GM18907 (cell line): ENCODE results near the gene TACC2.
"Not testable (repeated sequence)": the region's sequence is repeated elsewhere in the genome, so short reads cannot be mapped to it uniquely, and the experiment has no call there.

Experiments used
- ATAC-seq: cut with Tn5 transposase; IDR thresholded peaks from one replicate; pipeline ENCODE4 v1.9.1; 2021; ENCODE audit warnings: mild to moderate bottlenecking, moderate library complexity; ENCODE audit not compliant: unreplicated experiment

The TACC2 gene

GRCh38 chr10:122055252-122055651, 66.3 kb downstream of the TACC2 start:
- ATAC-seq = no peak

- ATAC-seq = no peak
Observed at GRCh38 chr10:122056431-122057094, 67.6 kb downstream of the TACC2 start.

GRCh38 chr10:122057841-122058413, 69.0 kb downstream of the TACC2 start:
- no peak for ATAC-seq

- no peak for ATAC-seq
Observed at GRCh38 chr10:122060250-122060649, 71.3 kb downstream of the TACC2 start.

- ATAC-seq = no peak
Observed at GRCh38 chr10:122062831-122063674, 74.1 kb downstream of the TACC2 start.

GRCh38 chr10:122066337-122066939, 77.5 kb downstream of the TACC2 start:
- ATAC-seq = not testable (repeated sequence)

- ATAC-seq = no peak
Observed at GRCh38 chr10:122068844-122069243, 79.9 kb downstream of the TACC2 start.

- ATAC-seq = no peak
Observed at GRCh38 chr10:122072491-122072890, 83.5 kb downstream of the TACC2 start.

GRCh38 chr10:122073508-122073907, 84.5 kb downstream of the TACC2 start:
- ATAC-seq = no peak

- ATAC-seq = no peak
Observed at GRCh38 chr10:122075171-122075570, 86.2 kb downstream of the TACC2 start.

GRCh38 chr10:122075876-122076275, 86.9 kb downstream of the TACC2 start:
- not testable (repeated sequence) for ATAC-seq

- no peak for ATAC-seq
Observed at GRCh38 chr10:122077311-122077875, 88.4 kb downstream of the TACC2 start.

- ATAC-seq = no peak
Observed at GRCh38 chr10:122078326-122078725, 89.4 kb downstream of the TACC2 start.

- ATAC-seq = no peak
Observed at GRCh38 chr10:122078965-122079795, 90.2 kb downstream of the TACC2 start.

- ATAC-seq = no peak
Observed at GRCh38 chr10:122082616-122083477, 93.9 kb downstream of the TACC2 start.

- ATAC-seq = no peak
Observed at GRCh38 chr10:122083478-122084025, 94.6 kb downstream of the TACC2 start.

GRCh38 chr10:122084286-122085041, 95.5 kb downstream of the TACC2 start:
- no peak for ATAC-seq

- no peak for ATAC-seq
Observed at GRCh38 chr10:122085423-122085911, 96.5 kb downstream of the TACC2 start.
